Endothelial cell of umbilical vein (primary cell): ENCODE measurements around the gene ARFGAP3. TPM values are rescaled to one million over a fixed set of nuclear protein-coding genes. Genes with fewer than 3 reads are reported as not detected.

ENCODE experiments used
- BruUV-seq: library from RNA; stranded (reverse); fragments of 400-500 nt; replicated peaks from 2 replicates; lab custom pipeline; 2021; lab: Mats Ljungman, UMichigan
- CTCF ChIA-PET: fragments of 300-600, 350-600 bp; sonication (Branson Sonifier 250); formaldehyde crosslinking; loops from one replicate; lab custom pipeline; 2021; ENCODE audit warnings: antibody characterized with exemption, inconsistent platforms; lab: Charles Lee
- POLR2A ChIA-PET: fragments of 300-600, 350-600 bp; sonication (Branson Sonifier 250); formaldehyde crosslinking; loops from one replicate; lab custom pipeline; 2021; ENCODE audit warnings: antibody characterized with exemption, inconsistent platforms; lab: Charles Lee
- DNase-seq: peaks from one replicate; pipeline ENCODE4 v3.0.0-alpha.2; 2011; ENCODE audit warnings: low read depth, low spot score
- FAIRE-seq: peaks from 2 replicates; lab custom pipeline; 2011; peaks lifted over from hg19 to GRCh38; lab: Jason Lieb, UNC
- H2AFZ ChIP-seq: 2 replicates; pipeline ENCODE4 v1.6.0; 2012; ENCODE audit warnings: low read depth, low read length, control low read depth, inconsistent platforms
- H3K27ac ChIP-seq: 2 replicates; pipeline ENCODE4 v1.5.1; 2011; ENCODE audit warnings: low read depth, mild to moderate bottlenecking, control low read depth, low read length, moderate library complexity; ENCODE audit not compliant: insufficient read depth
- H3K27me3 ChIP-seq, 2 experiments: 2 replicates each; pipeline versions ENCODE4 v1.6.0 to v1.6.1; 2011; ENCODE audit warnings: low read length in 2 of 2, mixed read lengths in 1 of 2; ENCODE audit not compliant: control insufficient read depth in 2 of 2, insufficient read depth in 2 of 2
- H3K36me3 ChIP-seq, 2 experiments: 2 replicates in 1 of 2; 3 replicates in 1 of 2; pipeline ENCODE4 v1.5.1; 2011; ENCODE audit warnings: low read length in 2 of 2, mild to moderate bottlenecking in 1 of 2, moderate library complexity in 1 of 2; ENCODE audit not compliant: control insufficient read depth in 2 of 2, insufficient read depth in 2 of 2; ENCODE audit errors: extremely low read depth in 1 of 2
- H3K4me1 ChIP-seq: 3 replicates; pipeline ENCODE4 v1.5.1; 2011; ENCODE audit warnings: mild to moderate bottlenecking, low read length; ENCODE audit not compliant: control insufficient read depth, insufficient read depth; ENCODE audit errors: extremely low read depth
- H3K4me2 ChIP-seq: 2 replicates; pipeline ENCODE4 v1.6.1; 2011; ENCODE audit warnings: low read length, control low read depth, mixed read lengths; ENCODE audit not compliant: insufficient read depth
- H3K4me3 ChIP-seq, 3 experiments: fragments of 200-600 bp in 1 of 3; sonication (generic), shearing (Covaris generic) in 1 of 3; replicated peaks in 1 of 3; 2 replicates each; pipeline ENCODE4 v1.5.1; 2011 to 2016; ENCODE audit warnings: control low read depth in 3 of 3, low read length in 3 of 3, mild to moderate bottlenecking in 2 of 3, inconsistent platforms in 1 of 3, low read depth in 1 of 3, moderate library complexity in 1 of 3; ENCODE audit not compliant: insufficient read depth in 1 of 3
- H3K79me2 ChIP-seq: 2 replicates; pipeline ENCODE4 v1.6.0; 2012; ENCODE audit warnings: low read length, inconsistent platforms; ENCODE audit not compliant: control insufficient read depth, insufficient read depth
- H3K9ac ChIP-seq: replicated peaks from 2 replicates; pipeline ENCODE3; 2011; ENCODE audit warnings: low read length, control low read depth; ENCODE audit not compliant: insufficient read depth; ENCODE audit errors: extremely low read depth
- H3K9me1 ChIP-seq: replicated peaks from 3 replicates; pipeline ENCODE4 v1.6.0; 2011; ENCODE audit warnings: mild to moderate bottlenecking, low read length; ENCODE audit not compliant: control insufficient read depth, insufficient read depth; ENCODE audit errors: extremely low read depth
- H3K9me3 ChIP-seq: replicated peaks from 2 replicates; pipeline ENCODE4 v1.5.1; 2012; ENCODE audit warnings: low read length, inconsistent platforms; ENCODE audit not compliant: control insufficient read depth, insufficient read depth
- H4K20me1 ChIP-seq: replicated peaks from 2 replicates; pipeline ENCODE3; 2011; ENCODE audit warnings: mild to moderate bottlenecking, low read length; ENCODE audit not compliant: control insufficient read depth, insufficient read depth; ENCODE audit errors: extremely low read depth
- CTCF ChIP-seq, 2 donors: IDR thresholded peaks; 1 replicate in 1 of 2; 2 replicates in 1 of 2; pipeline ENCODE4 v1.5.1; 2011; ENCODE audit warnings: low read length in 2 of 2, mild to moderate bottlenecking in 2 of 2, moderate library complexity in 2 of 2, control low read depth in 1 of 2, inconsistent platforms in 1 of 2, low read depth in 1 of 2; ENCODE audit not compliant: insufficient read depth in 1 of 2; ENCODE audit errors: extremely low read depth in 1 of 2
- EZH2 ChIP-seq: IDR thresholded peaks from 2 replicates; pipeline ENCODE4 v1.6.1; 2012; ENCODE audit warnings: borderline replicate concordance, low read depth, mild to moderate bottlenecking, moderate library complexity, low read length, inconsistent platforms; ENCODE audit not compliant: severe bottlenecking
- FOS ChIP-seq: IDR thresholded peaks from 2 replicates; pipeline ENCODE4 v1.6.1; 2011; ENCODE audit warnings: mild to moderate bottlenecking, low read length, moderate library complexity, borderline replicate concordance; ENCODE audit not compliant: insufficient read depth
- GATA2 ChIP-seq: IDR thresholded peaks from 2 replicates; pipeline ENCODE4 v1.7.0; 2011; ENCODE audit warnings: low read depth, mild to moderate bottlenecking, moderate library complexity, mixed read lengths, low read length; ENCODE audit not compliant: insufficient read length, insufficient read depth
- JUN ChIP-seq: IDR thresholded peaks from 2 replicates; pipeline ENCODE4 v1.6.1; 2011; ENCODE audit warnings: borderline replicate concordance, low read depth; ENCODE audit not compliant: insufficient read length, insufficient read depth
- MAX ChIP-seq: IDR thresholded peaks from 2 replicates; pipeline ENCODE4 v1.6.1; 2011; ENCODE audit not compliant: insufficient read depth, insufficient read length
- MYC ChIP-seq: IDR thresholded peaks from one replicate; pipeline ENCODE4 v1.6.1; 2011; ENCODE audit warnings: mild to moderate bottlenecking, low read depth, low read length
- POLR2A ChIP-seq: IDR thresholded peaks from 2 replicates; pipeline ENCODE4 v1.6.1; 2012; ENCODE audit warnings: low read depth, mild to moderate bottlenecking, control low read depth, low read length
- POLR2AphosphoS5 ChIP-seq: IDR thresholded peaks from 2 replicates; pipeline ENCODE4 v1.6.1; 2012; ENCODE audit warnings: low read depth, mild to moderate bottlenecking, control low read depth, low read length, moderate library complexity; ENCODE audit not compliant: insufficient read depth
- dilution Hi-C: fragments of 300-500 bp; cut with MboI; formaldehyde crosslinking; loops from one replicate; pipeline ENCODE4 v1.15.0; 2019; ENCODE audit warnings: low sequenced_read_pairs; ENCODE audit not compliant: extremely low pct_ligation_motif_present
- intact Hi-C: fragments of 100-400 bp; cut with micrococcal nuclease; formaldehyde crosslinking; loops from one replicate; pipeline ENCODE4 v1.10.0; 2022
- polyA plus RNA-seq, 4 experiments: library from polyadenylated mRNA; depleted of rRNA in 3 of 4; stranded (reverse) in 3 of 4; unstranded in 1 of 4; fragments of >200 nt; gene quantifications; 2 replicates each; pipeline versions ENCODE4 v1.2.1 to v1.2.3, GENCODE V29; 2011 to 2012; ENCODE audit warnings: missing spikeins in 1 of 4
- total RNA-seq: library from RNA; stranded (reverse); gene quantifications from 2 replicates; pipeline ENCODE4 v1.2.3, GENCODE V29; 2021

Gene ARFGAP3
- total and polyA plus RNA-seq, 2 donors (not counting 3 experiments of a cell fraction or from before 2014, with no cell fraction given): 29.1 to 33.4 TPM

GRCh38 chr22:42865536-42865935 lies 8.5 kb upstream of the ARFGAP3 start:
- dilution Hi-C loops (no loop called here), intact Hi-C loops (loop anchor here (5.0 kb wide), 1 partner anchor 222 kb away; the partner anchor contains the start of gene TTLL1)
- no TSS peak for BruUV-seq
- Histone ChIP-seq H2AFZ (no peak overlapping the region), H3K9ac (no peak overlapping the region), H3K4me2 (no peak overlapping the region), H3K9me3 (no peaks in the 10 kb centered on the region), H3K79me2 (no peaks in the 10 kb centered on the region), H3K9me1 (no peaks in the 10 kb centered on the region), H3K4me3 (no peak overlapping the region), H3K36me3 (peaks cover 0 to 7% of the 10 kb centered on the region in 2 experiments), H3K27ac (no peak overlapping the region), H3K27me3 (no peaks in the 10 kb centered on the region), H4K20me1 (no peaks in the 10 kb centered on the region), H3K4me1 (no peaks in the 10 kb centered on the region)
- TF ChIP-seq JUN (no peak), POLR2A (no peak), FOS (no peak), EZH2 (no peak), GATA2 (no peak), CTCF (IDR thresholded peaks at IDR 0.05; ENCODE audit: extremely low read depth in 1 of 2, insufficient read depth in 1 of 2, low read depth in 1 of 2, low read length in 2 of 2) (no peak), MAX (no peak), POLR2AphosphoS5 (no peak), MYC (no peak)
- peak; percentile 49 for FAIRE-seq
- ChIA-PET CTCF (no interaction called here), POLR2A (no interaction called here)
- DNase-seq: no peak
